PC-9 (cell line): ENCODE results near the gene MALRD1. TPM values are rescaled to one million over a fixed set of nuclear protein-coding genes. Genes with fewer than 3 reads are reported as not detected.

Experiments
- BruUV-seq: library from RNA; stranded (reverse); fragments of 400-500 nt; replicated peaks from 2 replicates; lab custom pipeline; 2021; lab: Mats Ljungman, UMichigan
- CTCF ChIA-PET: fragments of 300-600 bp; sonication (Branson Sonifier 250); formaldehyde crosslinking; loops from one replicate; lab custom pipeline; 2022; ENCODE audit warnings: antibody characterized with exemption; lab: Charles Lee
- POLR2A ChIA-PET: fragments of 300-600 bp; sonication (Branson Sonifier 250); formaldehyde crosslinking; loops from one replicate; lab custom pipeline; 2022; ENCODE audit warnings: antibody characterized with exemption; ENCODE audit not compliant: unreplicated experiment; lab: Charles Lee
- DNase-seq, 2 experiments: peaks; one replicate each; pipeline versions ENCODE4 v3.0.0 to v3.0.0-alpha.2; 2015 to 2022; ENCODE audit warnings: mixed read lengths in 1 of 2
- H2AFZ ChIP-seq: fragments of 200-600 bp; sonication (generic); 2 replicates; pipeline ENCODE4 v1.8.1; 2017; ENCODE audit warnings: antibody characterized with exemption
- H3F3A ChIP-seq: fragments of 200-600 bp; sonication (generic); 2 replicates; pipeline ENCODE4 v1.8.1; 2017; ENCODE audit warnings: antibody characterized with exemption, mild to moderate bottlenecking, low read depth; ENCODE audit not compliant: insufficient read depth
- H3K27ac ChIP-seq: fragments of 200-600 bp; sonication (generic); 2 replicates; pipeline ENCODE4 v1.6.1; 2016; ENCODE audit warnings: mixed run types
- H3K27me3 ChIP-seq: fragments of 200-600 bp; sonication (generic); 2 replicates; pipeline ENCODE4 v1.6.1; 2016; ENCODE audit warnings: low read depth, mixed run types; ENCODE audit not compliant: insufficient read depth
- H3K36me3 ChIP-seq: fragments of 200-600 bp; sonication (generic); 2 replicates; pipeline ENCODE4 v1.6.1; 2016; ENCODE audit warnings: low read depth, mixed run types
- H3K4me1 ChIP-seq: fragments of 200-600 bp; sonication (generic); replicated peaks from 2 replicates; pipeline ENCODE4 v1.6.1; 2016; ENCODE audit warnings: mixed run types; ENCODE audit not compliant: insufficient read depth
- H3K4me2 ChIP-seq: fragments of 200-600 bp; sonication (generic); 2 replicates; pipeline ENCODE4 v1.6.1; 2017; ENCODE audit warnings: mixed run types
- H3K4me3 ChIP-seq: fragments of 200-600 bp; sonication (generic); 2 replicates; pipeline ENCODE4 v1.6.1; 2016; ENCODE audit warnings: mixed run types
- H3K79me2 ChIP-seq: fragments of 200-600 bp; sonication (generic); 2 replicates; pipeline ENCODE4 v1.6.1; 2017; ENCODE audit warnings: low read depth, mixed run types
- H3K9me2 ChIP-seq: fragments of 200-600 bp; sonication (generic); 2 replicates; pipeline ENCODE4 v1.8.1; 2017; ENCODE audit warnings: mild to moderate bottlenecking; ENCODE audit not compliant: insufficient read depth
- H3K9me3 ChIP-seq: fragments of 200-600 bp; sonication (generic); 2 replicates; pipeline ENCODE4 v1.8.1; 2016; ENCODE audit warnings: low read depth; ENCODE audit not compliant: insufficient read depth
- H4K20me1 ChIP-seq: fragments of 200-600 bp; sonication (generic); 2 replicates; pipeline ENCODE4 v1.8.1; 2017; ENCODE audit not compliant: insufficient read depth
- CTCF ChIP-seq: fragments of 200-600 bp; sonication (generic); conservative IDR thresholded peaks from 2 replicates; pipeline ENCODE4 v1.6.1; 2017; ENCODE audit warnings: mixed run types, antibody characterized with exemption, mild to moderate bottlenecking, moderate library complexity
- EZH2 ChIP-seq: fragments of 200-600 bp; sonication (generic); IDR thresholded peaks from 2 replicates; pipeline ENCODE4 v1.8.0; 2017; ENCODE audit warnings: antibody characterized with exemption, low read depth
- intact Hi-C: fragments of 100-400 bp; cut with micrococcal nuclease; formaldehyde crosslinking; loops from one replicate; pipeline ENCODE4 v1.10.0; 2022; ENCODE audit not compliant: unreplicated experiment
- total RNA-seq: library from RNA; stranded (reverse); gene quantifications from 2 replicates; pipeline ENCODE4 v1.2.3, GENCODE V29; 2021

MALRD1 gene
- total RNA-seq, 1 experiment from 2014 or later: not detected

GRCh38 chr10:19098803-19099202 lies 50.2 kb downstream of the MALRD1 start:
- Histone ChIP-seq H4K20me1 (no peaks in the 10 kb centered on the region), H3K27me3 (peaks cover 3% of the 10 kb centered on the region; the same call in 1 of the 2 replicates), H3K9me3 (no peaks in the 10 kb centered on the region), H3F3A (no peaks in the 10 kb centered on the region), H3K4me3 (no peak overlapping the region), H3K27ac (no peak overlapping the region), H3K9me2 (no peaks in the 10 kb centered on the region), H3K4me2 (no peak overlapping the region), H2AFZ (no peak overlapping the region), H3K36me3 (no peaks in the 10 kb centered on the region), H3K4me1 (no peaks in the 10 kb centered on the region), H3K79me2 (no peaks in the 10 kb centered on the region)
- DNase-seq: no peak
- intact Hi-C loops: no loop called here
- ChIA-PET CTCF (no interaction called here), POLR2A (no interaction called here)
- TF ChIP-seq EZH2 (no peak), CTCF (no peak)
- no TSS peak for BruUV-seq

GRCh38 chr10:19107406-19107805 lies 58.8 kb downstream of the MALRD1 start:
- CTCF ChIA-PET: no interaction called here
- TF ChIP-seq CTCF (no peak), EZH2 (no peak)

GRCh38 chr10:19111501-19112267 lies 63.1 kb downstream of the MALRD1 start:
- H2AFZ ChIP-seq: no peak overlapping the region

More at GRCh38 chr10:19107406-19107805, 58.8 kb downstream of the MALRD1 start:
- Histone ChIP-seq H3F3A (no peaks in the 10 kb centered on the region), H3K27me3 (no peaks in the 10 kb centered on the region), H3K36me3 (no peaks in the 10 kb centered on the region), H3K9me2 (no peaks in the 10 kb centered on the region), H3K27ac (no peak overlapping the region), H3K4me2 (no peak overlapping the region), H3K4me1 (no peaks in the 10 kb centered on the region), H2AFZ (no peak overlapping the region), H3K4me3 (no peak overlapping the region), H3K79me2 (no peaks in the 10 kb centered on the region), H4K20me1 (no peaks in the 10 kb centered on the region), H3K9me3 (no peaks in the 10 kb centered on the region)
- POLR2A ChIA-PET: no interaction called here
- intact Hi-C loops: no loop called here
- BruUV-seq: no TSS peak
- DNase-seq: no peak

More at GRCh38 chr10:19111501-19112267, 63.1 kb downstream of the MALRD1 start:
- Histone ChIP-seq H3K79me2 (no peaks in the 10 kb centered on the region), H3K27ac (no peak overlapping the region), H3K4me3 (no peak overlapping the region), H3K9me2 (no peaks in the 10 kb centered on the region), H3K36me3 (no peaks in the 10 kb centered on the region), H3K4me1 (no peaks in the 10 kb centered on the region), H3K4me2 (no peak overlapping the region), H3F3A (no peaks in the 10 kb centered on the region), H4K20me1 (no peaks in the 10 kb centered on the region), H3K27me3 (no peaks in the 10 kb centered on the region), H3K9me3 (no peaks in the 10 kb centered on the region)
- ChIA-PET POLR2A (no interaction called here), CTCF (no interaction called here)
- TF ChIP-seq CTCF (no peak), EZH2 (no peak)
- DNase-seq: no peak
- no TSS peak for BruUV-seq
- intact Hi-C loops: no loop called here
